ENCODE results near the gene CNOT3.

The CNOT3 gene

GRCh38 chr19:54138489-54139256 lies 1.1 kb downstream of the CNOT3 start:
- H3K36me3 ChIP-seq (ENCODE audit: insufficient read depth, low read length): peaks cover 43% of the 10 kb centered on the region
- H3K27me3 ChIP-seq (ENCODE audit: insufficient read depth, low read length): no peaks in the 10 kb centered on the region
- H3K4me1 ChIP-seq (ENCODE audit: insufficient read depth, low read length): no peaks in the 10 kb centered on the region
- no peak overlapping the region for H3K27ac ChIP-seq (ENCODE audit: low read depth, low read length)
- peak overlapping the region; percentile 92; the same call in 1 of the 2 replicates for H3K9ac ChIP-seq (ENCODE audit: low read depth, low read length)
- peaks cover 1% of the 10 kb centered on the region; the same call in 1 of the 2 replicates for H3K9me3 ChIP-seq (ENCODE audit: insufficient read depth, low read depth, low read length)
- WGBS: 41% methylated on average over 26 of the region's 31 CpGs
- H3K4me3 ChIP-seq (ENCODE audit: low read length): peak overlapping the region; percentile 73

- Histone ChIP-seq H3K9me3 (ENCODE audit: insufficient read depth, low read depth, low read length) (no peaks in the 10 kb centered on the region), H3K4me3 (ENCODE audit: low read length) (no peak overlapping the region)
- WGBS: 95% methylated on average over 3 of the region's 3 CpGs
Observed at GRCh38 chr19:54141356-54141755, 3.8 kb downstream of the CNOT3 start.

GRCh38 chr19:54142166-54142780 lies 4.7 kb downstream of the CNOT3 start:
- Histone ChIP-seq H3K27me3 (ENCODE audit: insufficient read depth, low read length) (no peaks in the 10 kb centered on the region), H3K4me3 (ENCODE audit: low read length) (no peak overlapping the region), H3K27ac (ENCODE audit: low read depth, low read length) (no peak overlapping the region), H3K36me3 (ENCODE audit: insufficient read depth, low read length) (peaks cover 79% of the 10 kb centered on the region), H3K9me3 (ENCODE audit: insufficient read depth, low read depth, low read length) (no peaks in the 10 kb centered on the region), H3K9ac (ENCODE audit: low read depth, low read length) (no peak overlapping the region), H3K4me1 (ENCODE audit: insufficient read depth, low read length) (no peaks in the 10 kb centered on the region)
- WGBS: 90% methylated on average over 7 of the region's 7 CpGs

More at GRCh38 chr19:54141356-54141755, 3.8 kb downstream of the CNOT3 start:
- Histone ChIP-seq H3K27ac (ENCODE audit: low read depth, low read length) (no peak overlapping the region), H3K36me3 (ENCODE audit: insufficient read depth, low read length) (peaks cover 69% of the 10 kb centered on the region), H3K9ac (ENCODE audit: low read depth, low read length) (no peak overlapping the region), H3K27me3 (ENCODE audit: insufficient read depth, low read length) (no peaks in the 10 kb centered on the region), H3K4me1 (ENCODE audit: insufficient read depth, low read length) (no peaks in the 10 kb centered on the region)

GRCh38 chr19:54145541-54146158 lies 8.1 kb downstream of the CNOT3 start:
- no peaks in the 10 kb centered on the region for H3K9me3 ChIP-seq (ENCODE audit: insufficient read depth, low read depth, low read length)
- peaks cover 96% of the 10 kb centered on the region for H3K36me3 ChIP-seq (ENCODE audit: insufficient read depth, low read length)
- H3K4me1 ChIP-seq (ENCODE audit: insufficient read depth, low read length): no peaks in the 10 kb centered on the region
- H3K9ac ChIP-seq (ENCODE audit: low read depth, low read length): no peak overlapping the region
- no peaks in the 10 kb centered on the region for H3K27me3 ChIP-seq (ENCODE audit: insufficient read depth, low read length)
- no peak overlapping the region for H3K27ac ChIP-seq (ENCODE audit: low read depth, low read length)
- WGBS: 95% methylated on average over 28 of the region's 28 CpGs
- H3K4me3 ChIP-seq (ENCODE audit: low read length): no peak overlapping the region

- H3K4me1 ChIP-seq (ENCODE audit: insufficient read depth, low read length): no peaks in the 10 kb centered on the region
- H3K36me3 ChIP-seq (ENCODE audit: insufficient read depth, low read length): peaks cover 97% of the 10 kb centered on the region
- H3K27ac ChIP-seq (ENCODE audit: low read depth, low read length): no peak overlapping the region
- H3K9me3 ChIP-seq (ENCODE audit: insufficient read depth, low read depth, low read length): no peaks in the 10 kb centered on the region
- WGBS: 96% methylated on average over 3 of the region's 3 CpGs
- no peaks in the 10 kb centered on the region for H3K27me3 ChIP-seq (ENCODE audit: insufficient read depth, low read length)
- no peak overlapping the region for H3K9ac ChIP-seq (ENCODE audit: low read depth, low read length)
- no peak overlapping the region for H3K4me3 ChIP-seq (ENCODE audit: low read length)
Observed at GRCh38 chr19:54147676-54148075, 10.1 kb downstream of the CNOT3 start.

DNA sequence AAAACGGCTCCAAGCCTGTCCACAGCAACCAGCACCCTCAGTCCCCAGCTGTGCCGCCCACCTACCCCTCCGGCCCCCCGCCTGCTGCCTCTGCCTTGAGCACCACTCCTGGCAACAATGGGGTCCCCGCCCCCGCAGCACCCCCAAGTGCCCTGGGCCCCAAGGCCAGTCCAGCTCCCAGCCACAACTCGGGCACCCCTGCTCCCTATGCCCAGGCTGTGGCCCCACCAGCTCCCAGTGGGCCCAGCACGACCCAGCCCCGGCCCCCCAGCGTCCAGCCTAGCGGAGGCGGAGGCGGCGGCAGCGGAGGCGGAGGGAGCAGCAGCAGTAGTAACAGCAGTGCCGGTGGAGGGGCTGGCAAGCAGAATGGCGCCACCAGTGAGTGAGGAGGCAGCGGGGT lies 10.6 kb downstream of the CNOT3 start:
- H3K36me3 ChIP-seq (ENCODE audit: insufficient read depth, low read length): peaks cover 97% of the 10 kb centered on the region
- no peaks in the 10 kb centered on the region for H3K4me1 ChIP-seq (ENCODE audit: insufficient read depth, low read length)
- no peak overlapping the region for H3K27ac ChIP-seq (ENCODE audit: low read depth, low read length)
- H3K9ac ChIP-seq (ENCODE audit: low read depth, low read length): no peak overlapping the region
- no peaks in the 10 kb centered on the region for H3K27me3 ChIP-seq (ENCODE audit: insufficient read depth, low read length)
- H3K9me3 ChIP-seq (ENCODE audit: insufficient read depth, low read depth, low read length): no peaks in the 10 kb centered on the region
- H3K4me3 ChIP-seq (ENCODE audit: low read length): no peak overlapping the region
- WGBS: 92% methylated on average over 19 of the region's 19 CpGs

DNA sequence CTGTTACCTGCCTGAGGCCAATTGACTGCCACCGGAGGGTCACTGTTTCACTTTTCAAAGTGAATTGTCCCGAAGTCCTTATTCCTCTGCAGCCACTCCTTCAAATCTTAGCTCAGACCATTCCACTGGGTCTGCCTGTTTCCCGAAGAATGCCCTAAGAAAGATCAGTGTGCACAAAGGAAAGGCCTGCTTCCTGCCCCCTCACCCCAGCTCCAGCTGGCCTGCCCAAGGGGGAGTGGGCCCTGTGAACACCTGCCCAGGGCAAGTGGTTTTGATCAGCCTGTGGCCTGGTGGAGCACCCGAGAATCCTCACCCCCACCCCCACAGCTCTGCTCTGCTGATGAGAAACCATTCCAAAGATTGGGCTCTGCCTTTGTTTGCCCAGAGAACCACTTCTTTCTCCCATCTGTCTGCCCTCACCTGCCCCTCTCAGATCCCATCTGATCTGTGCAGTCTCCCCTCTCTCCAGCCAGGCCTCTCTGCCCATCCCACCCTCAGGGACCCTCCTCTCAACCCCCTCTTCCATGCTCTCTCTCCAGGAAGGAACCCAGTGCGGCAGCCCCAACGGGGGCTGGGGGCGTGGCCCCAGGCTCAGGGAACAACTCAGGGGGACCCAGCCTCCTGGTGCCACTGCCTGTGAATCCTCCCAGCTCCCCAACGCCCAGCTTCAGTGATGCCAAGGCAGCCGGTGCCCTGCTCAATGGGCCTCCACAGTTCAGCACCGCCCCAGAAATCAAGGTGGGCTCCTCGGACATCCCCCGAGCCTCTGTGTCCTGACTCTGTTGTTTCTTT lies 11.7 kb downstream of the CNOT3 start:
- Histone ChIP-seq H3K9me3 (ENCODE audit: insufficient read depth, low read depth, low read length) (no peaks in the 10 kb centered on the region), H3K9ac (ENCODE audit: low read depth, low read length) (no peak overlapping the region), H3K27ac (ENCODE audit: low read depth, low read length) (no peak overlapping the region), H3K4me1 (ENCODE audit: insufficient read depth, low read length) (no peaks in the 10 kb centered on the region), H3K36me3 (ENCODE audit: insufficient read depth, low read length) (peaks cover 97% of the 10 kb centered on the region), H3K27me3 (ENCODE audit: insufficient read depth, low read length) (no peaks in the 10 kb centered on the region), H3K4me3 (ENCODE audit: low read length) (no peak overlapping the region)
- 92% methylated on average over 12 of the region's 12 CpGs for WGBS

DNA sequence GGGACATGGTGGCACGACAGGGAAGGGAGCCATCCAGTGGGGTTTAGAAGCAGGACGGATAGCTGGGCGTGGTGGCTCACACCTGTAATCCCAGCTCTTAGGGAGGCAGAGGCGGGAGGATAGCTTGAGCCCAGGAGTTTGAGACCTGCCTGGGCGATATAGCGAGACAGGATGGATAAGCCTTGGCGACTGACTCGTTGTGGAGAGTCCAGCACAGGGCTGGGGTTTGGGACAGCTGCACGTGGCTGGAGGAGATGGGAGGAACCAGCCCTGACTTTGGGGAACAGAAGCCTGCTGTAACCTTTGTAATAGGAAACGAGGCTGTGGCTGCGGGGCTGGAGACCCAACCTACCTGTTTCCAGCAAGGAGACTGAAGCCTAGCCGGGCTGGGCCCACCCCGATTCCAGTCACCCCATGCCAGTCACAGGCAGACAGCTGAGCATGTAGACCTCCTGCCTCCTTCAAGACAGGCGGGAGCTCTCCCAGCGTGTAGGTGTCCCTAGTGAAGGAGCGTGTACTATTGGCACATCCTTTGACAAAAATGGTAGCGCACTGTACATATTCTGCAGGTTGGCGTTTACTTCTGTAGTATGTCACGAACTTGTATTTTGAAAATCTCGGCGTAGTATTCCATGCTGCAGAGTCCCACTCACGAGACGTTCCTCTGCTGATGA lies 13.9 kb downstream of the CNOT3 start:
- Histone ChIP-seq H3K4me3 (ENCODE audit: low read length) (no peak overlapping the region), H3K36me3 (ENCODE audit: insufficient read depth, low read length) (peaks cover 92% of the 10 kb centered on the region), H3K27me3 (ENCODE audit: insufficient read depth, low read length) (no peaks in the 10 kb centered on the region), H3K9ac (ENCODE audit: low read depth, low read length) (no peak overlapping the region), H3K4me1 (ENCODE audit: insufficient read depth, low read length) (no peaks in the 10 kb centered on the region), H3K27ac (ENCODE audit: low read depth, low read length) (no peak overlapping the region), H3K9me3 (ENCODE audit: insufficient read depth, low read depth, low read length) (no peaks in the 10 kb centered on the region)
- 93% methylated on average over 23 of the region's 23 CpGs for WGBS

DNA sequence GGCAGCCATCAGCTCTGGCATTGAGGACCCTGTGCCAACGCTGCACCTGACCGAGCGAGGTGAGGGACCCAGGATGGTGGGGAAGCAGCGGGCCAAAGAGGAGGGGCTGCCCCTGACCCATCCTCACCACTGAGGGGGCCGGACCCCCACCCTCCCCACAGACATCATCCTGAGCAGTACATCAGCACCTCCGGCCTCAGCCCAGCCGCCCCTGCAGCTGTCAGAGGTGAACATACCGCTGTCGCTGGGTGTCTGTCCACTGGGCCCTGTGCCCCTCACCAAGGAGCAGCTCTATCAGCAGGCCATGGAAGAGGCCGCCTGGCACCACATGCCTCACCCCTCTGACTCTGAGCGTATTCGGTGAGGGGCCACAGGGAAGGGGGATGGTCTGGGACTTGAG lies 14.7 kb downstream of the CNOT3 start:
- no peak overlapping the region for H3K9ac ChIP-seq (ENCODE audit: low read depth, low read length)
- no peaks in the 10 kb centered on the region for H3K4me1 ChIP-seq (ENCODE audit: insufficient read depth, low read length)
- no peak overlapping the region for H3K4me3 ChIP-seq (ENCODE audit: low read length)
- H3K27ac ChIP-seq (ENCODE audit: low read depth, low read length): no peak overlapping the region
- peaks cover 92% of the 10 kb centered on the region for H3K36me3 ChIP-seq (ENCODE audit: insufficient read depth, low read length)
- WGBS: 94% methylated on average over 12 of the region's 12 CpGs
- no peaks in the 10 kb centered on the region for H3K9me3 ChIP-seq (ENCODE audit: insufficient read depth, low read depth, low read length)
- no peaks in the 10 kb centered on the region for H3K27me3 ChIP-seq (ENCODE audit: insufficient read depth, low read length)

DNA sequence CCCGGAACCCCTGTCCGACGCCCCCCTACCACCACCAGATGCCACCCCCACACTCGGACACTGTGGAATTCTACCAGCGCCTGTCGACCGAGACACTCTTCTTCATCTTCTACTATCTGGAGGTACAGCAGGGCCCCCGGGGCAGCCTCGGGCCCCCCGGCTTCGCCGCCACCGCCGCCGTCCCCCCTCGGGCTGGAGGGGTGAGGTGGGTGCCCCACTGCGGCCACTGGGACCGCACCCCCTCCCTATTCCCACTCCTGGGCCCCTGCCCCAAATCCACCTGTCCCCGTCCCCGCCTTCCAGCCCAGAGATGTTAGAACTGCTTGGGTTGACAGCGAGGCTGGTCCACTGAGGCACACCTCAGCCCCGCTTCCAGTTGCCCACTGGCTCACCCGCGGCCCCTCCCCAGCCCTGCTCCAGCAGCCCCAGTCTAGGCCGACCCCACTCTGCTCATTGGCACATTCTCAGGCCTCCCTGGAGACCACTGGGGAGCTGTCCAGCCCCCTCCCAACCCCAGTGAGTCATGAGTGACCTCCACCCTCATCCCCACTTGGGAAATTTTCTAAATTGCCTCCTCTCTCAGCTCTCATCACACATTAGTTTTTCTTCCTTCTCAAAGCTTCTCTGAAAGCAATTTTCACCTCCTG lies 15.4 kb downstream of the CNOT3 start:
- H3K36me3 ChIP-seq (ENCODE audit: insufficient read depth, low read length): peaks cover 86% of the 10 kb centered on the region
- no peaks in the 10 kb centered on the region for H3K4me1 ChIP-seq (ENCODE audit: insufficient read depth, low read length)
- no peaks in the 10 kb centered on the region for H3K27me3 ChIP-seq (ENCODE audit: insufficient read depth, low read length)
- H3K27ac ChIP-seq (ENCODE audit: low read depth, low read length): no peak overlapping the region
- 92% methylated on average over 24 of the region's 25 CpGs for WGBS
- H3K4me3 ChIP-seq (ENCODE audit: low read length): no peak overlapping the region
- no peak overlapping the region for H3K9ac ChIP-seq (ENCODE audit: low read depth, low read length)
- no peaks in the 10 kb centered on the region for H3K9me3 ChIP-seq (ENCODE audit: insufficient read depth, low read depth, low read length)
